HuH-7 (cell line): ENCODE data around the gene CDH12.
"Not testable (repeated sequence)": the region's sequence is repeated elsewhere in the genome, so short reads cannot be mapped to it uniquely, and the experiment has no call there.

ENCODE experiments used
- DNase-seq: peaks from one replicate; pipeline ENCODE4 v3.0.0; 2011; ENCODE audit warnings: low spot score

Gene CDH12

DNA sequence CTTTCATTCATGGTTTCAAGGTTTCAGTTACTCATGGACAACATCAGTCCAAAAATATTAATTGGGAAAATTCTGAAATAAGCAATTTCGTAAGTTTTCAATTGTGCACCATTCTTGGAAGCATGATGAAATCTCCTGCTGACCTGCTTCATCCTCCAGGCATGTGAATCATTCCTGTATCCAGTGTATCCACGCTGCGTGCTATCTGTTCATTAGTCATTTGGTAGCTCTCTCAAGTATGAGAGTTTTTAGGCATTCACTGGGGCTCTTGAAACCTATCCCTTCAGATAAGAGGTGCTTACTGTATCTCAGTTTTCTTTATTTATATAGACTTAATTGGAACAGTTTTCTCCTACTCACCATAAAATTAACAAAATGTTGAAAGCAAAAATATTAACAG lies 293.0 kb downstream of the CDH12 start:
- no peak for DNase-seq

DNA sequence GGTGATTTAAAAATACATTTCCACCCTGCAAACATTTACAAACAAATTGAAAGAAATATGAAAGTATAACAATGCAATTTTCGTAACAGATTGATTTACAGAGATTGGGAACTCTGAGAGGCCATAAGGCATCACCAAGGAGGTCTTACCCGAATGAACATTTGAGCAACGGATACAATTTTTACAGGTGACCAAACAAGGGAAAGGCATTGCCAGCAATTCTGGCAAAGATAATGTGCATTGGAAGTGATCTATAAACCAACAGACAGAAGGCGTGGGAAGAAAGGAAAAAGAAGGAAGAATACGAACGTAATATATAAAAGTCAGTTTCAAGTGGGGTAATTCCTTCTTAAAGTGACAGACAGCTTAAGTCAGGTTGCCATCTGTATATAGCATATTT lies 295.9 kb downstream of the CDH12 start:
- no peak for DNase-seq

DNA sequence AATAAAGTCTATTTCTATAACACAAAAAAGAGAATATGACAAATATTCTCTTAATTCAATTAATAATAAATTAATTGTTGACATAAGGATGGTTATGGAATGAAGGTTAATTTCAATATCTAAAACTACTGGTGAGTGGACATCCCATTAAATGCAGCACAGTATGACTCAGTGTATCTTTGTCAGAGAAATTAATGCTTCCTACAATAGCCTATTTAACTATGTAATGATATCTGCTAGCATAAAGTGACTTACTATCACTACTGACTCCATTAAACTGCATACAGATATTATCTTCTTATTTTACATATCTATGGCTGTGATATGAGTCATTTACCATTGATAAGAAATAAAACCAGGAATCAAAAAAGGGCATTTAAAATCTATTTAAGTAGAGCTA lies 298.7 kb downstream of the CDH12 start:
- DNase-seq: no peak

DNA sequence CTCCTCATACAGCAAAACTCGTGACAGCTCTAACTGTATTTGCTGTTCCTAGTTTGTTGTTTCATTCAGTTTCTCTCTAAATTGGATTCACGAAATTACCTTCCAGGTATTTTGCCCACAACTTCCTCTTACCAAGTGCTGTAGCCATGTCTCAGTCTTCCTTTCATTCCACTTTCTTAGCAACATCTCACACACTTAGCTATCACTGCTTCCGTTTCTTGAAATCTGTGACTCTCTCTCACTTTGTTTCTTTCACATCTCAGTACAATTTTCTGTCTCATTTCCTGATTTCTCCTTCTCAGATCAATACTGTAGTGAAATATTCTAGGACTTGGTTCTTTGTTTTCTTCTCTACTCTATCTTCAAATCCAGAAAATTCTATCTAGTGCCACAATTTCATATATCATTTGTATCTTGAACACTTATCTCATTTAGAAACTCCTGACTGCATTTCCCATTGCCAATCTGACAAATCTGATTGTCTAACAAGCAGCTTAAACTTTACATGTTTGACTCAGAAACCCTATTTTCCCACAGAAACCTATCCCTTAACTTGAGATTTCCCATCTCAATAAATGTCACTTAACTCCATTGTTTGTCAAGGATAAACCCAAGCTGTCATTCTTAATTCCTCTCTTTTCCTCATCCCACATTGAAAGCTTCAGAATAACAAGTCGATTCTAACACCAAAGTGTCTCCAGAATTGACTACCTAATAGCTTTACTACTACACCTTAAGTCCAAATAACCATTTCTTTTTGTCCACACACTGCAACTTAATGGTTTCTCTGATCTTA lies 303.1 kb downstream of the CDH12 start:
- DNase-seq: no peak

DNA sequence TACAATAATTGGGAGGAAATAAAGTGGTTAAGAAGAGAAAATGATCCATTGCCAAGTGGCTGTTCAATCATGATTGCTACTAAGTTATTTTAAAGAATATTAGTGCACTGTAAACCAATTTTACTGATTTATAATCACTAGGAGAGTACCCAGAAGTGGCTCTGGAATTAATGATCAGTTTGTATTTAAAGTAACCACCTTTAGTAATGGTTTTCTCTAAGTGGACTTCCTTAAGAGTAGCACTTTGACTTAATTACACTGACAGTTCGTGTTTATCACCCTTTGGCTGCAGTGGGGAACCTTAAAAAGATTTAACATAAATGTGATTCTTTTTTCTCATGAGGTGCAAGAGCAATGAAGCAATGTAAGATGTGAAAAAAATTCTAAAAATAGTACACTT lies 310.8 kb downstream of the CDH12 start:
- DNase-seq: no peak

DNA sequence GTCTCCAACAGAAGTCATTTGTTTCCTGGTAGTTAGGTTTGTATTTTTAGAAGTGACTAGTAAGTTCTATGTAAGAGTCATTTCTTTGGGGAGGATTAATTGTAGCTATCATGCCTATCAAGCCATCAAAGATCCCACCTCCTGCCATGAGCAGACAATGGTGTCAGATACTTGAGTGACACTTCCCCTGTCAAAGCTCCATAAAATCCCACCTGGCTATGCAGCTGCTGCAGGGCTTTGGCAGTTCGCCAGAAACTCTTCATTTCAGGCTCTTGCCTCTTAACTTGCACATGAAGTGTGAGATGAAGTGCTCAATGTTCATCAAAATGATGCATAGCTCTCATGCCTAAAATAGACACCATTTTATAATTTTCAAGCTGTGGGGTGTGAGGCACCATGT lies 312.1 kb downstream of the CDH12 start:
- no peak for DNase-seq

DNA sequence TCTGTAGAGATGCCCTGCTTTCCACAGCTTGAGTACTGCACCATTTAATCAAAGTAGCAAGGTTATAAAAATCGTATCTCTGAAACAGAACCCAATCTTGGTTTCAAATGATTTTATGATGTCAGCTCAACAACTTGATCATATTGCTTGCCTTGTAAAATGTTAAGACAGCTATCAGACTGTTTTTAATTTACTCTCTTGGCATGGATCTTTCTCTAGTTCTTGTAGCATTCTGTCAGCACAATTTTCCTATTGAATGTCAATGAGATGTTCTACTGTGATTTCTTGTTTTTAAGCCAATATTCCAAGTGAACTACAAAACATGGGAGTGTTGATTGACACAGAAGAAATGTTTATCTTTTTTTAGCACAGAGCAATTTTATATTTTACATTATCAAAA lies 313.4 kb downstream of the CDH12 start:
- DNase-seq: no peak

DNA sequence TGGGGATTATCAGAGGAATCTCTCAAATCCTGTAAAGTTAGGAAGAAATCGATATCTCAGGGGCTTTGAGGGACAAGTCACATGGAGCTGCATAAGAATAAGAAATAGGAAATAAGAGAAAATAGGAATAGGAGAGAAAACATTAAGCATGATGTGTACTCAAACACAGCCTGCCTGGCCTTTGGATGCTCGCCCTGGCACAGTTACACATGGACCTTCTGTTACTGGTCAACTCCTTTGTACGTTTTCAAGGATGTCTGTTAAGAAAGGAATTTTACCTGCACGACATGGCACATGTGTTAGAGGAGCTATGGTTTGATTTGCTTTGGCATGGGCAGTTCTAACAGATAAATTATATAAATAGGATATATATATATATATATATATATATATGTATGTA lies 321.2 kb downstream of the CDH12 start:
- no peak for DNase-seq

DNA sequence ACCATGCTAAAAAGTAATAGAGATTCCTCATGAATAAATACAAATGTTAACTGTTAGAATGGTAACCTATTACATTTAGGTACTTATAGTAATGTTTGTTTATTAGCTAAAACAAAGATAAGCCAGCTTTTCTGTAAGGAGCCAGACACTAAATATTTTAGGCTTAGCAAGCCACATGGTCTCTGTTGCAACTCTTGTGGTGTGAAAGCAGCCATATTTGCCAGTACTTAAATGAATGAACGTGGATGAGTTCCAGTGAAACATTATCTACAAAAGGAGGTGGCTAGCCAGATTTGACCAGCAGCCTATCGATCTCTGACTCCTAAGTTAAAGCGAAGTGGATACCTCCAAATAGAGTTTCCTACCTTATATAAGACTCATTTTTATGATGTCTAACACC lies 331.6 kb downstream of the CDH12 start:
- DNase-seq: no peak

DNA sequence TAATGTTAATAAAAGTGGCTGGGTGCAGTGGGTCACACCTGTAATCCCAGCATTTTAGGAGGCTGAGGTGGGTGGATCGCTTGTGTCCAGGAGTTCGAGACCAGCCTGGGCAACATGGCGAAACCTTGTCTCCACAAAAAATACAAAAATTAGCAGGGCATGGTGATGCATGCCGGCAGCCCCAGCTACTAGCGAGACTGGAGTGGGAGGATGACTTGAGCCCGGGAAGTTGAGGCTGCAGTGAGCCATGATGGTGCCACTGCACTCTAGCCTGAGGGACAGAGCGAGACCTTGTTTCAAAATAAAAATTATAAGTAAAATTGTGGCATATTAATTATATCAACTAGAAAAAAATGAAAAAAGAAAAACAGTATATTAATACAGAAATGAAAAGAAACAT lies 336.6 kb downstream of the CDH12 start:
- DNase-seq: not testable (repeated sequence)

DNA sequence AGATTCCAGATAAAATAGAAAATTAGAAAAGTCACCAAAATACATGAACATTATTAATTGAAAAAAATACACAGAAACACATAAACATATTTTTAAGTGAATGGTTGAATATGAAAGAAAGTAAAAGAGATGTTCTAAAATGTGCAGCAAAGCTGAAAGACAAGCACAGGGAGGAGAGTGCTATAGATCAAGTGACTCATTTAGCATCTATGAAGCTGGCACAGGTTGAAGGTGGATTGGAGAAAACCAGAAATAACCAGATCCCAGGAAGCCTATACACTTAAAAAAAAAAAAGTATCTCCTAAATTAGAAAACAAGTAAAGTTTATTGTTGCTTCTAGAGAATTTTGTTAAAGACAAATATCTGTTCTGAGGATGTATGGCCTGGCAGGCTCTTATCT lies 338.9 kb downstream of the CDH12 start:
- no peak for DNase-seq

DNA sequence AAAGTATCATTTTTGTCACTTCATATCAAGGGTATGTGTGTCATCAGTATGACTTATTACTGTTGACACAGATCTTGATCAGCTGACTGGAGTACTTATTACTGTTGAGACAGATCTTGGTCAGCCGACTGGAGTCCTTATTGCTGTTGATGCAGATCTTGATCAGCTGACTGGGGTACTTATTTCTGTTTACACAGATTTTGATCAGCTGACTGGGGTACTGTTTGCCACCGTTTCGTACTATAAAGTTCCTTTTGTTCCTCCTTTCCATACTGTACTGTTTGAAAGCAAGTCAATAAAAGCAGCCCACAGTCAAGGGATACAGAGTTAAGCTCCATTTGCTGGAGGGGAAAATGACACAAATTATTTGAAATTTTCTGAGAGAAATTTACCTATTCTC lies 347.3 kb downstream of the CDH12 start:
- no peak for DNase-seq

DNA sequence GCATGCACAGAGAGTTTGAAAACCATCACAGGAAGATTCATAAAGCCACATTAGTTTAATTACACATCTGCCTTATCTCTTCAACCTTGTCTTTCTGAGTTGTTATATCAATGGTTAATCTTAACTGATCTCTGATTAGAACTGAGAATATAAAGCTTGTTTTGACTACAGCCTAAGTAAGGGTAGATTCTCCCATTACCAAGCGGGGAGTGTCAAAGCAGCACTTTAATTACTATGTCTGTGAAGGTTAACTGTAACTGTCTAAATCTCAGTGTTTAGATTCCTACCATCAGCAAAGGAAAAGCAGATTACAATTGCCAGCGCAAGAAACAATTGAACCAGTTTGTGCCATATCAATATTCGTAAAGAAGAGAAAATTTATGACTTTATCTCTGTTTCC lies 348.7 kb downstream of the CDH12 start:
- DNase-seq: no peak

DNA sequence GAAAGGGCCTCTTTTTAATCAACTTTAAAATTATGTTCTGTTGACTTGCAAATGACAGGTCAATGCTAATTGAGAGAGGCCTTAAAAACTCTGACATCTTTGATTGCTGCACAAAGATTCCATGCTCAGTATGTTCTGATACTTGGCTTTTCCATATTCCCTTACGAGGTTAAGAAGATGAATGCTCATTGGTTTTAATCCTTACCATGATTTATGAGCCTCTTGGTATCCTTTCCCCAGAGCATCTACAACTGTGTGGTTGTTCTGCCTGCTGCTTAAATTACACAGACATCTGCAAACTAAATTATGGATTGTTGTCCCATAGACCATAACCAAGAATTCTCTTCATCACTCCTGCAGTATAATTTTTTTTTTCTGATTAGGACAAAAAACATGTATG lies 352.6 kb downstream of the CDH12 start:
- no peak for DNase-seq

DNA sequence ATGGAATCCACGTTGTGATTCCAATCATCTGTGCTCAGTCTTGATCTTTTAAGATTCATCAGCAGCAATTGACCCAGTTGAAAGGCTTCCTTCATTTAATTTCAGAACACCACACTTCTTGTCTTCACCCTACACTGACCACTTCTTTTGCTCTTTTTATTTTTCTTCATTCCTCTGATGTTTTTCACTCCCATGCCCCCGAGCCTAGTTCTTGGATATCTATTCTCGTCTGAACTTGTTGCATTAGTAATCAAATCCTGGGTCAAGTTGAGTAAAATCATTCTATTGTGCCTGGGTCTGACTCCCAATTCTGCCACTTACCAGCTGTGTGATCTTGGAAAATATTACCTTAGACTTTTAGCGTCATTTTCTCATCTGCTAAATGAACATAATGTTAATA lies 356.5 kb downstream of the CDH12 start:
- no peak for DNase-seq

DNA sequence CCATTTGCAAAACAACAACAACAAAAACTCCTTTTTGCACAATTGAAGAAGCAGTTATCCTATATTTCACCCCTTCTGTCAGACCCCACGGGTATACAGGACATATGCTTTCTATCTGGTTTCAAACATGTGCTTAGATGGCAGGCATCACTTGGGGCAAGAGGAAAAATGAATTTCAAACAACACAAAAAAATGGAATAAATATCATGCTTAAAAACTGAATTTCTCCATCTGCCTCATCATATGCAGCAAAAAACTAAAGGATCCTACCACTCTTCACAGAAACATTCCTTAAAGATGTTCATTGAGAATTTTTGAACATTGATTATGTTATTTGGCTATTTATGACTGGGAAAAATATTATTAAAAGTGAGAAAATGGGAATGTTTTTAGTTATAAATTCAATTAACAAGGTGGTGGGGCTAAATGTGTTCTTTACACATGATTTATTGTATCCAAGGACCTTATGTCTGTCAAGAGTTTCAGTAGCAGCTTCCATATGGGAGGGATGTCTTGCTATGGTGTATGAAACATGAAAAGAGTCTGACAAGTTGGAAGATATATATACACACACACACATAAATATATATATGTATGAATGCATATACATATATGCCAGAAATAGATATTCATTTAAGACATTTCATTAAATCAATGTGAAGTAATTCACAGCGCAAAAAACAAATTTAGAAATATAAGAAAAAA lies 358.0 kb downstream of the CDH12 start:
- DNase-seq: no peak

DNA sequence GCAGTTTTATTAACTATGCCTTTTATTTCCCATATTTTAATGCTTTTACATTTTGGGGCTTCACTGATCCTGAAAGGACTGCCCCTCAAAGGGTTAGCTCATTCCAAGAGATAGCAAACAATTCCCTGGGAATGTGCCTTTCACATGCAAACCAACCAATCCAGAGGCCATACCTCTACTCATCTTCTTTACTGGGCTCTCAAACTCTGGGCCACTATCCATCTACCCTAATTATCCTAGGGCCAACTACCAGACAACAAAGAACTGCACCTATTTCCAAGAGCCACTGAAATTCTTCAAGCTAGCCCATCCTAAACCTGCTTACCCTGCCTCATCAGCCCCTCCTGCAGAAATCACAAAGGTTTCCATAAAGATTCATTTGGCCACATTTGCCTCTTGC lies 364.7 kb downstream of the CDH12 start:
- DNase-seq: no peak

DNA sequence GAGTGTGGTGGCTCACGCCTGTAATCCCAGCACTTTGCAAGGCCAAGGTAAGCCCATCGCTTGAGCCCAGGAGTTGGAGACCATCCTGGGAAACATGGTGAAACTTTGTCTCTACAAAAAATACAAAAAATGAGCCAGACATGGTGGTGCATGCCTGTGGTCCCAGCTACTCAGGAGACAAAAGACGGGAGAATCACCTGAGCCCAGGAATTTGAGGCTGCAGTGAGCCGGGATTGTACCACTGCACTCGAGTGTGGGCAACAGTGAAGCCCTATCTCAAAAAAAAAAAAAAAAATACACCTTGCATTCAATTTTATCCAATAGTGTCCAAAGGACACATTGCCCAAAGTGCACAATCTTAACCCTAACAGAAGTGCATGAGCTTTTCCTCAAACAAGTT lies 372.8 kb downstream of the CDH12 start:
- DNase-seq: no peak

DNA sequence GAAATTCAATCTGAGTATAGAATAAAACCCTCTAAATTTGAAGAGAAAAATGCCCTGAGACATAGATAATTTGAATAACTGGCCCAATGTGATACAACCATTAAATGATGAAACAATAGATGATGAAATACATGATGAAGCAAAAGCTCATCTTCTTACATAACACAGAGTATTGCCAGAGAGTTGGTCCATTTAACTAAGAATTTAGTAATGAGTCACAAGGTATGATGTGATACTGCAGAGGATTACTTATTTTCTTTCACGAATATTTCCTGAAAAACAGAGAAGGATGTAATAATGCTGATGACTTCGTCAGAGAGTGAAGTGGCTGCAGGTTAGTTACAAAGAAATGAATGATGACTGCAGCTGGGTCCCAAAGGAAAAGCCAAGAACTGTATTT lies 379.3 kb downstream of the CDH12 start:
- DNase-seq: no peak

DNA sequence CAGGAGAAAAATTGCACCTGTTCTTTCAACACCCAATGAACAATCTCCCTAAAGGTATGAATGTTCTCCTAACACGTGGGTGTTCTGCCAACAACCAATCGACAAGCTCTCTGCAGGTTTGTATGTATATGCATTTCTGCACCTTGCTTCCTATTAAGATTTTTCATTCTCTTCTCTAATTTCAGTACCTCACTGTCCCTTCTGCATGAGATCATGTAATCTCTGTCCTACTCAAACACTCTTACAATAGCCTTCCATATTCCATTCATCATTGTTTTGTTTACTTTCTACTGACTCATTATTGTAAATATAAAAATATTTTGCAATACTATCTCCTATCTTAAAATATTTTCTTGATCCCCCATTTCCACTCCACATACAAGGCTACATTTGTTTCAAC lies 382.0 kb downstream of the CDH12 start:
- DNase-seq: no peak

DNA sequence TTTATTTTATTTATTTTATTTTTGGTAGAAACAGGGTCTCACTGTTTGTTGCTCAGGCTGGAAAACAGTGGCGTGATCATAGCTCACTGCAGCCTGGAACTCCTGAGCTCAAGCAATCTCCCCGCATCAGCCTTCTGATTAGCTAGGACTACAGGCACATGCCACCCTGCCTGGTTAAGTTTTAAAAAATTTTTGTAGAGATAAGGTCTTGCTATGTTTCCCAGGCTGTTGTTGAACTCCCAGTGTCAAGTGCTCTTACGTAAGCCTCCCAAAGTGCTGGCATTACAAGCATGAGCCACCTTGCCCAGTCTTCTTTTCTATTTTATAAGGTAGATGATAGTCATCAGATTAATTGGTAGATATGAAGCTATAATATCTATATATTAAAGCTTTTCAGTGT lies 382.7 kb downstream of the CDH12 start:
- DNase-seq: no peak

DNA sequence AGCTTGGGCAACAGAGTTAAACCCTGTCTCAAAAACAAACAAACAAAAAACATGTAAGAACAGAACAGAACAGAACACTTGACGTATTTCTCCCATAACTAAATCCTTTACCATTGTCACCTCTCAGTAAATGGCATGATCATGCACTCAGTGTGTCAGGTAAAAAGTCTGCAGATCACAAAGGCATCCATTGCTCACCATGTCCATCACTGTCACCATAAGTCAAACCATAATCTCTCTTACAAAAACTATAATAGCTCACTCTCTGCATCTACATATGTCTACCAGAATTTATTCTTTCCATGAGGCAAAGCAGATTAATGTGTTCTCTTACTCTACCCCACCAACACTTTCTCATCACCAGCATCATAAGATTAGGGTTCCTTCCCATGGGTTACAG lies 387.5 kb downstream of the CDH12 start:
- no peak for DNase-seq

DNA sequence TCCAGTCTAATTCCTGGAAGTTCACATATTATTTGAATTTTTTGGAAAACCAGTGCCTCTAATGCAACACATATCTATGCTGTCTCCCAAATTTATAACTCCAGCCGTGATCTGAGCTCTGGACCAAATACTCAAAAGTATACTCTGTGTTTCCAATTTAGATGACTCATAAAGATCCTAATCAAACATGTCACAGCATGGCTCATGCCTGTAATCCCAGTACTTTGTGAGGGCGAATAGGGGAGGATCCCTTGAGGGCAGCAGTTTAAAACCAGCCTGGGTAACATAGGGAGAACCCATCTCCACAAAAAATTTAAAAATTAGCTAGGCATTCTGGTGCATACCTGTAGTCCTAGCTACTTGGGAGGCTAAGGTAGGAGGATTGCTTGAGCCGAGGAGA lies 388.0 kb downstream of the CDH12 start:
- DNase-seq: no peak

DNA sequence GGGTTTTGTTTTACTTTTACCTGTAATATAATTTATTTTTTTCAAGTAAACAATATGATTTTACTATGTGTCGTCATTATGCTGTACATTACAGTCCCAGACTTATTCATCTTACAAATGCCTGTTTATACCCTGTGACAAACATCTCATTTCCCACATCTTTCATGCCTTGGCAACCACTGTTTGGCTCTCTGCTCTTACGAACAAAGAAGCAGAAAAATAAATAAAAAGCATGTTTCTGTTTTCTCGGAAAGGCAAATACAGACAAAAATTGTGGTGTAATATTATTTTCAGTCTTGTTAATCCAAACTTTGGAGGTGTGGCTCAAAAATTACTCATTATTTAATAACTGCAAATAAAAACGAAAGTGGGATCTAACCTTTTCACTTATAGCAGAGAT lies 393.0 kb downstream of the CDH12 start:
- DNase-seq: no peak
